ENCODE measurements around the gene KTN1.

The KTN1 gene

GRCh38 chr14:55684956-55685584 lies 105.1 kb downstream of the KTN1 start:
- DNase-seq, result no peak

- DNase-seq, result no peak
Observed at GRCh38 chr14:55686713-55687112, 106.7 kb downstream of the KTN1 start.

GRCh38 chr14:55688566-55688965 lies 108.6 kb downstream of the KTN1 start:
- DNase-seq, result no peak

- DNase-seq, result no peak
Observed at GRCh38 chr14:55689981-55690871, 110.2 kb downstream of the KTN1 start.

- no peak for DNase-seq
Observed at GRCh38 chr14:55691659-55692058, 111.7 kb downstream of the KTN1 start.

- no peak for DNase-seq
Observed at GRCh38 chr14:55693904-55694303, 113.9 kb downstream of the KTN1 start.

- DNase-seq, result no peak
Observed at GRCh38 chr14:55697414-55697861, 117.4 kb downstream of the KTN1 start.

GRCh38 chr14:55698051-55698450 lies 118.0 kb downstream of the KTN1 start:
- DNase-seq, result no peak

GRCh38 chr14:55699131-55700057 lies 119.4 kb downstream of the KTN1 start:
- no peak for DNase-seq

GRCh38 chr14:55701638-55702037 lies 121.6 kb downstream of the KTN1 start:
- no peak for DNase-seq

- DNase-seq, result no peak
Observed at GRCh38 chr14:55702511-55702910, 122.5 kb downstream of the KTN1 start.

GRCh38 chr14:55704654-55705053 lies 124.6 kb downstream of the KTN1 start:
- no peak for DNase-seq

- no peak for DNase-seq
Observed at GRCh38 chr14:55705651-55706364, 125.8 kb downstream of the KTN1 start.

- DNase-seq, result no peak
Observed at GRCh38 chr14:55706365-55706684, 126.3 kb downstream of the KTN1 start.

- no peak for DNase-seq
Observed at GRCh38 chr14:55706893-55707292, 126.9 kb downstream of the KTN1 start.

GRCh38 chr14:55707365-55707804 lies 127.4 kb downstream of the KTN1 start:
- DNase-seq, result peak; percentile 31

GRCh38 chr14:55710506-55711041 lies 130.6 kb downstream of the KTN1 start:
- DNase-seq, result no peak

- DNase-seq, result no peak
Observed at GRCh38 chr14:55711175-55711811, 131.3 kb downstream of the KTN1 start.

GRCh38 chr14:55712491-55712890 lies 132.5 kb downstream of the KTN1 start:
- no peak for DNase-seq

- DNase-seq, result no peak
Observed at GRCh38 chr14:55713486-55713885, 133.5 kb downstream of the KTN1 start.

- DNase-seq, result no peak
Observed at GRCh38 chr14:55715889-55716288, 135.9 kb downstream of the KTN1 start.

GRCh38 chr14:55717621-55718020 lies 137.6 kb downstream of the KTN1 start:
- DNase-seq, result no peak
